AG04450 (cell line): Measurements from ENCODE around the gene MFGE8. TPM values are rescaled to one million over a fixed set of nuclear protein-coding genes. Genes with fewer than 3 reads are reported as not detected.
"Not testable (repeated sequence)": the region's sequence is repeated elsewhere in the genome, so short reads cannot be mapped to it uniquely, and the experiment has no call there.

ENCODE experiments used
- CTCF ChIA-PET: fragments of 300-600, 350-600 bp; formaldehyde crosslinking; extraction: SDS; loops from one replicate; lab custom pipeline; 2022; ENCODE audit warnings: antibody characterized with exemption, inconsistent platforms; lab: Charles Lee
- POLR2A ChIA-PET: fragments of 350-600 bp; formaldehyde crosslinking; extraction: SDS; loops from one replicate; lab custom pipeline; 2021; ENCODE audit warnings: antibody characterized with exemption, inconsistent platforms; lab: Yijun Ruan, JAX
- DNase-seq: peaks from one replicate; pipeline ENCODE4 v3.0.0-alpha.2; 2011; ENCODE audit warnings: low read depth, low spot score
- H3K27ac ChIP-seq: one replicate; pipeline ENCODE4 v1.5.1; 2012; ENCODE audit warnings: low read depth, low read length, control low read depth
- H3K27me3 ChIP-seq: one replicate; pipeline ENCODE4 v1.6.0; 2012; ENCODE audit warnings: low read length; ENCODE audit not compliant: control insufficient read depth, insufficient read depth
- H3K4me3 ChIP-seq: 2 replicates; pipeline ENCODE4 v1.5.1; 2011; ENCODE audit warnings: mild to moderate bottlenecking, low read depth, low read length, control low read depth
- H3K9me3 ChIP-seq: 2 replicates; pipeline ENCODE4 v1.5.1; 2012; ENCODE audit warnings: low read length; ENCODE audit not compliant: control insufficient read depth, insufficient read depth
- CTCF ChIP-seq: IDR thresholded peaks from 2 replicates; pipeline ENCODE4 v1.5.1; 2011; ENCODE audit warnings: low read depth, low read length, control low read depth, inconsistent platforms
- polyA plus RNA-seq: library from polyadenylated mRNA; depleted of rRNA; stranded (reverse); fragments of >200 nt; gene quantifications from 2 replicates; pipeline ENCODE4 v1.2.3, GENCODE V29; 2011

MFGE8 gene
- polyA plus RNA-seq, 1 experiment = 904 TPM

- H3K27me3 ChIP-seq = no peaks in the 10 kb centered on the region
- DNase-seq = no peak
- CTCF ChIA-PET = no interaction called here
- POLR2A ChIA-PET = interaction anchor here (0.9 kb wide), 1 partner anchor 149 kb away, joined by 4 read pairs; no protein-coding TSS in a partner anchor
- no peaks in the 10 kb centered on the region for H3K9me3 ChIP-seq
- H3K27ac ChIP-seq = no peak overlapping the region
- no peak overlapping the region for H3K4me3 ChIP-seq
- TF ChIP-seq CTCF = no peak
Observed at GRCh38 chr15:88939486-88939806, 26.3 kb upstream of the MFGE8 start.

- no peak for TF ChIP-seq CTCF
- ChIA-PET CTCF (interaction anchor here (0.6 kb wide), 2 partner anchors 34 to 239 kb away, joined by 3 to 5 read pairs; no protein-coding TSS in a partner anchor), POLR2A (interaction anchor here (0.9 kb wide), 1 partner anchor 150 kb away, joined by 4 read pairs; no protein-coding TSS in a partner anchor)
Observed at GRCh38 chr15:88938802-88939485, 25.8 kb upstream of the MFGE8 start.

DNA sequence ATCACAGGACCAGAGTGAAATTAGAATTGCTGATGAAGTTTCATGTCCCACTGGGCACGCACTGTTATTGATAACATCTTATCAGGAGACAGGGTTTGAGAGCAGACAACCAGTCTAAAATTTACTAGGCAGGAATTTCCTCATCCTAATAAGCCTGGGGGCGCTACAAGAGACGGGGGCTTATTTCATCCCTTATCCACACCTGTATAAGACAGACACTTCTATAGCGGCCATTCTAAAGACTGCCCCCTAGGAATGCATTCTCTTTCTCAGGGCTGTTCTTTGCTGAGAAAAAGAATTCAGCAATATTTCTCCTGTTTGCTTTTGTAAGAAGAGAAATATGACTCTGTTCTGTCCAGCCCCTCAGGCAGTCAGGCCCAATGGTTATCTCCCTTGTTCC, 21.3 kb upstream of the MFGE8 start:
- H3K9me3 ChIP-seq, CTCF ChIA-PET, POLR2A ChIA-PET, H3K4me3 ChIP-seq, DNase-seq, H3K27ac ChIP-seq, H3K27me3 ChIP-seq: not testable (repeated sequence)

More at GRCh38 chr15:88938802-88939485, 25.8 kb upstream of the MFGE8 start:
- Histone ChIP-seq H3K27ac (peak overlapping the region; percentile 11), H3K27me3 (no peaks in the 10 kb centered on the region), H3K9me3 (peaks cover 1% of the 10 kb centered on the region; the same call in 1 of the 2 replicates), H3K4me3 (no peak overlapping the region)
- no peak for DNase-seq

GRCh38 chr15:88932875-88933330, 19.7 kb upstream of the MFGE8 start:
- ChIA-PET POLR2A (no interaction called here), CTCF (interaction anchor here (0.9 kb wide), 1 partner anchor 41 kb away, joined by 4 read pairs; no protein-coding TSS in a partner anchor)
- H3K27ac ChIP-seq = no peak overlapping the region
- peaks cover 7% of the 10 kb centered on the region; the same call in 1 of the 2 replicates for H3K9me3 ChIP-seq
- no peak for DNase-seq
- TF ChIP-seq CTCF = no peak
- no peaks in the 10 kb centered on the region for H3K27me3 ChIP-seq
- H3K4me3 ChIP-seq = no peak overlapping the region

DNA sequence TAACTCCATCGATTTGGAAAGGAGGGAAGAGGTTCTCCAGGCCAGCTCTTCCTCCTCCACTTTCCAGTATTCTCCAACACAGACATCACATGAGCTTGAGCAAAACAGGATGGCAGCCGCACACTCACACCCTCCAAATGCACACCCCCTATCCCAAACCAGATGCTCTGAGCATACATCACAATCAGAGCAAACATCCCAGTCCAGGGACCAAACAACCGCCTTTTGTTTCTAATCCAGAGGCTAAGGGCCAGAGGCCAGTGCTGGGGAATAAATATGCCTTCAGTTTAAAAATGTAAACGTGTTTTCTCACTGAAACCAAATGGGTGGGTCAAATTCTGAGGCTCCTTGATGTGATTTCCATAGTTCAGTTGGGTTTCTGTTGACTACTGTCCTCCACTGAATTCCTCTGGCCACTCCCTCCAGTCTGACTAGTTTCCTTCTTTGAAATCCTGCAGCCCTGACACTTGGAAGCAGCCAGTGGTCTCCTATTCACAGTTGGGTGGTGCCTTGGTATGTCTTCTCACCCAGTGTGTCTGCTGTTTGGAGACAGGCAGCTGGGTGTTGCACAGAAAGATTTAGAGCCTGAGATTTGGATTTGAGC, 19.2 kb upstream of the MFGE8 start:
- no peaks in the 10 kb centered on the region for H3K27me3 ChIP-seq
- H3K4me3 ChIP-seq = no peak overlapping the region
- H3K27ac ChIP-seq = no peak overlapping the region
- no peak for TF ChIP-seq CTCF
- POLR2A ChIA-PET = interaction anchor here (0.8 kb wide), 1 partner anchor 78 kb away, joined by 3 read pairs; no protein-coding TSS in a partner anchor
- CTCF ChIA-PET = interaction anchor here (0.9 kb wide), 1 partner anchor 41 kb away, joined by 4 read pairs; no protein-coding TSS in a partner anchor
- no peak for DNase-seq
- H3K9me3 ChIP-seq = peaks cover 10% of the 10 kb centered on the region; the same call in 1 of the 2 replicates
